C4-2B (cell line): ENCODE results near the gene WDR59.

Experiments used
- ZFX ChIP-seq: fragments of 450-650 bp; IDR thresholded peaks from 2 replicates; pipeline ENCODE4 v1.6.1; 2017
- TF ChIP-seq, protein P1 (sequence below): fragments of 450-650 bp; conservative IDR thresholded peaks from 2 replicates; pipeline ENCODE4 v1.5.1; 2017; ENCODE audit warnings: mild to moderate bottlenecking

DNA sequence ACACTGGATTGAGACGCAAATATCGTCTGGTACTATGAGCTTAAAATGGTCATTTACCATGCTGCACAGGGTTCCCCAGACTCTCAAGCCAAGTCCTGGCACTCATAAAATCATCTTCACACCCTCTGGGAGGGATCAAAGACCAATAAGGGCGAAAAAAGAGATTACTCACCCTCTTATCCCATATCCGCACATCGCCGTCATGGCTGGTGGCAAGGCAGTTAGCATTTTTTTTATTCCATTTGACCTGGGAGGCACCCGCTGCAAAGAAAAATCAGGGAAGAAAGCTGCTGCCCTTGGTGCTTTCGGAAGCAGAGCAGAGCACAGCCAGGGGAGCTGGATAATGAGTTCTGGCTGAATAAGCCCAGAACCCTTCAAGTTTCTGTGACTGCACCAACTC is 42.4 kb downstream of the WDR59 start:
- TF ChIP-seq, protein P1, sequence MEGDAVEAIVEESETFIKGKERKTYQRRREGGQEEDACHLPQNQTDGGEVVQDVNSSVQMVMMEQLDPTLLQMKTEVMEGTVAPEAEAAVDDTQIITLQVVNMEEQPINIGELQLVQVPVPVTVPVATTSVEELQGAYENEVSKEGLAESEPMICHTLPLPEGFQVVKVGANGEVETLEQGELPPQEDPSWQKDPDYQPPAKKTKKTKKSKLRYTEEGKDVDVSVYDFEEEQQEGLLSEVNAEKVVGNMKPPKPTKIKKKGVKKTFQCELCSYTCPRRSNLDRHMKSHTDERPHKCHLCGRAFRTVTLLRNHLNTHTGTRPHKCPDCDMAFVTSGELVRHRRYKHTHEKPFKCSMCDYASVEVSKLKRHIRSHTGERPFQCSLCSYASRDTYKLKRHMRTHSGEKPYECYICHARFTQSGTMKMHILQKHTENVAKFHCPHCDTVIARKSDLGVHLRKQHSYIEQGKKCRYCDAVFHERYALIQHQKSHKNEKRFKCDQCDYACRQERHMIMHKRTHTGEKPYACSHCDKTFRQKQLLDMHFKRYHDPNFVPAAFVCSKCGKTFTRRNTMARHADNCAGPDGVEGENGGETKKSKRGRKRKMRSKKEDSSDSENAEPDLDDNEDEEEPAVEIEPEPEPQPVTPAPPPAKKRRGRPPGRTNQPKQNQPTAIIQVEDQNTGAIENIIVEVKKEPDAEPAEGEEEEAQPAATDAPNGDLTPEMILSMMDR: no peak
- no peak for TF ChIP-seq ZFX
